SK-N-SH (cell line): ENCODE data around the gene IRAK3. TPM values are rescaled to one million over a fixed set of nuclear protein-coding genes. Genes with fewer than 3 reads are reported as not detected.

Experiments
- CTCF ChIA-PET: fragments of 300-600, 350-600 bp; formaldehyde crosslinking; extraction: SDS; loops from one replicate; lab custom pipeline; 2021; lab: Yijun Ruan, JAX
- POLR2A ChIA-PET: fragments of 350-600 bp; sonication (Branson Sonifier 250); formaldehyde crosslinking; extraction: SDS; loops from one replicate; lab custom pipeline; 2020; ENCODE audit warnings: antibody characterized with exemption, inconsistent platforms; lab: Yijun Ruan, JAX
- DNase-seq: peaks from one replicate; pipeline ENCODE4 v3.0.0; 2012
- H2AFZ ChIP-seq: fragments of 200-600 bp; sonication (generic); 2 replicates; pipeline ENCODE4 v1.8.1; 2016; ENCODE audit warnings: antibody characterized with exemption, mild to moderate bottlenecking, low read depth
- H3F3A ChIP-seq: fragments of 200-600 bp; sonication (generic); replicated peaks from 2 replicates; pipeline ENCODE3; 2016; ENCODE audit warnings: antibody characterized with exemption, mild to moderate bottlenecking; ENCODE audit not compliant: insufficient read depth
- H3K27ac ChIP-seq, 2 experiments: fragments of 200-500 bp in 1 of 2; fragments of 200-600 bp in 1 of 2; sonication (Bioruptor generic) in 1 of 2; sonication (generic), shearing (Covaris generic) in 1 of 2; 2 replicates each; pipeline versions ENCODE4 v1.5.1 to v1.6.1; 2014 to 2016; ENCODE audit warnings: low read depth in 2 of 2, inconsistent platforms in 1 of 2, low read length in 1 of 2, mild to moderate bottlenecking in 1 of 2, mixed read lengths in 1 of 2
- H3K27me3 ChIP-seq: fragments of 200-600 bp; sonication (generic), shearing (Covaris generic); 2 replicates; pipeline ENCODE4 v1.6.1; 2016; ENCODE audit warnings: mixed run types; ENCODE audit not compliant: insufficient read depth
- H3K36me3 ChIP-seq, 2 experiments: fragments of 200-500 bp in 1 of 2; fragments of 200-600 bp in 1 of 2; sonication (Bioruptor generic) in 1 of 2; sonication (generic) in 1 of 2; replicated peaks in 1 of 2; 2 replicates each; pipeline versions ENCODE3 to v1.5.1; 2014 to 2016; ENCODE audit warnings: low read length in 1 of 2, mild to moderate bottlenecking in 1 of 2; ENCODE audit not compliant: insufficient read depth in 2 of 2, control insufficient read depth in 1 of 2
- H3K4me1 ChIP-seq, 2 experiments: fragments of 200-500 bp in 1 of 2; fragments of 200-600 bp in 1 of 2; sonication (Bioruptor generic) in 1 of 2; sonication (generic), shearing (Covaris generic) in 1 of 2; 2 replicates each; pipeline versions ENCODE4 v1.5.1 to v1.6.1; 2014 to 2016; ENCODE audit warnings: low read depth in 1 of 2, low read length in 1 of 2, mixed run types in 1 of 2; ENCODE audit not compliant: insufficient read depth in 2 of 2, control insufficient read depth in 1 of 2
- H3K4me2 ChIP-seq: fragments of 200-600 bp; sonication (generic), shearing (Covaris generic); 2 replicates; pipeline ENCODE4 v1.6.1; 2017; ENCODE audit warnings: mixed run types
- H3K4me3 ChIP-seq, 2 experiments: fragments of 200-500 bp in 1 of 2; fragments of 200-600 bp in 1 of 2; sonication (Bioruptor generic) in 1 of 2; sonication (generic), shearing (Covaris generic) in 1 of 2; 2 replicates each; pipeline versions ENCODE4 v1.5.1 to v1.8.1; 2014 to 2016; ENCODE audit warnings: low read depth in 2 of 2, inconsistent platforms in 1 of 2, low read length in 1 of 2, mild to moderate bottlenecking in 1 of 2, mixed read lengths in 1 of 2, moderate library complexity in 1 of 2
- H3K79me2 ChIP-seq: fragments of 200-600 bp; sonication (generic); 2 replicates; pipeline ENCODE4 v1.8.1; 2017; ENCODE audit warnings: mild to moderate bottlenecking; ENCODE audit not compliant: insufficient read depth
- H3K9ac ChIP-seq: fragments of 200-600 bp; sonication (generic); 2 replicates; pipeline ENCODE4 v1.6.1; 2017; ENCODE audit warnings: mixed run types
- H3K9me2 ChIP-seq: fragments of 200-600 bp; sonication (generic); 2 replicates; pipeline ENCODE4 v1.6.1; 2017; ENCODE audit warnings: mixed run types
- H3K9me3 ChIP-seq: fragments of 200-600 bp; sonication (generic); 2 replicates; pipeline ENCODE4 v1.6.1; 2017; ENCODE audit warnings: mixed run types, mild to moderate bottlenecking, moderate library complexity
- H4K20me1 ChIP-seq: fragments of 200-600 bp; sonication (generic); 2 replicates; pipeline ENCODE4 v1.6.1; 2017; ENCODE audit warnings: mild to moderate bottlenecking, mixed run types; ENCODE audit not compliant: insufficient read depth
- CHD2 ChIP-seq: fragments of 150-350 bp; IDR thresholded peaks from 2 replicates; pipeline ENCODE4 v1.6.1; 2018; ENCODE audit warnings: low read length; ENCODE audit not compliant: partially characterized antibody
- ELF1 ChIP-seq: IDR thresholded peaks from 2 replicates; pipeline ENCODE4 v1.4.0; 2012
- FOXJ3 ChIP-seq: sonication (generic); formaldehyde crosslinking; IDR thresholded peaks from 2 replicates; pipeline ENCODE4 v1.5.1; 2020; ENCODE audit warnings: mild to moderate bottlenecking, missing genetic modification reagents
- FOXM1 ChIP-seq: IDR thresholded peaks from 2 replicates; pipeline ENCODE4 v1.4.0; 2012; ENCODE audit warnings: low read depth, mild to moderate bottlenecking
- GABPA ChIP-seq: IDR thresholded peaks from 2 replicates; pipeline ENCODE4 v1.4.0; 2012; ENCODE audit warnings: low read depth, mild to moderate bottlenecking
- MEF2A ChIP-seq: IDR thresholded peaks from 2 replicates; pipeline ENCODE4 v1.4.0; 2012; ENCODE audit warnings: low read depth, borderline replicate concordance
- NFIC ChIP-seq: IDR thresholded peaks from 2 replicates; pipeline ENCODE4 v1.4.0; 2012; ENCODE audit warnings: borderline replicate concordance
- NRF1 ChIP-seq: IDR thresholded peaks from 2 replicates; pipeline ENCODE4 v1.6.1; 2012; ENCODE audit warnings: low read depth, mild to moderate bottlenecking, low read length
- POLR2AphosphoS5 ChIP-seq: IDR thresholded peaks from 2 replicates; pipeline ENCODE4 v1.6.1; 2012; ENCODE audit warnings: low read depth, low read length
- RAD21 ChIP-seq: IDR thresholded peaks from 2 replicates; pipeline ENCODE4 v1.6.1; 2012; ENCODE audit warnings: mild to moderate bottlenecking, low read length
- RXRA ChIP-seq: IDR thresholded peaks from 2 replicates; pipeline ENCODE4 v1.4.0; 2012; ENCODE audit warnings: low read depth, mild to moderate bottlenecking, borderline replicate concordance
- SIN3A ChIP-seq: IDR thresholded peaks from 2 replicates; pipeline ENCODE4 v1.6.1; 2012; ENCODE audit warnings: low read depth, mild to moderate bottlenecking, low read length, moderate library complexity, borderline replicate concordance
- TCF12 ChIP-seq: IDR thresholded peaks from 2 replicates; pipeline ENCODE4 v1.4.0; 2012
- TEAD4 ChIP-seq: IDR thresholded peaks from 2 replicates; pipeline ENCODE4 v1.4.0; 2012; ENCODE audit warnings: mild to moderate bottlenecking, borderline replicate concordance; ENCODE audit not compliant: insufficient read depth
- YY1 ChIP-seq: IDR thresholded peaks from 2 replicates; pipeline ENCODE4 v1.4.0; 2012; ENCODE audit warnings: low read depth, mild to moderate bottlenecking
- WGBS: methylation state at CpG from one replicate; pipeline ENCODE4 v1.1.6; 2017; ENCODE audit warnings: low lambda C conversion rate; 5-methylcytosine and 5-hydroxymethylcytosine counted together
- polyA plus RNA-seq, 3 experiments: library from polyadenylated mRNA; depleted of rRNA; stranded (reverse); fragments of >200 nt; gene quantifications; 2 replicates each; pipeline ENCODE4 v1.2.3, GENCODE V29; 2012
- TF ChIP-seq, protein P1 (sequence below): fragments of 150-350 bp; IDR thresholded peaks from 2 replicates; pipeline ENCODE4 v1.6.1; 2017; ENCODE audit warnings: antibody characterized with exemption, low read length, low read depth, borderline replicate concordance
- TF ChIP-seq, protein P2 (sequence below): IDR thresholded peaks from 2 replicates; pipeline ENCODE4 v1.6.1; 2012; ENCODE audit warnings: mild to moderate bottlenecking, low read depth, low read length, moderate library complexity
- TF ChIP-seq, protein P3 (sequence below): IDR thresholded peaks from 2 replicates; pipeline ENCODE4; 2012
- TF ChIP-seq, protein P4 (sequence below): IDR thresholded peaks from 2 replicates; pipeline ENCODE4 v1.4.0; 2012; ENCODE audit warnings: low read depth

Gene IRAK3
- polyA plus RNA-seq, 1 of the 3 experiments (the other 2 are of a cell fraction): not detected

GRCh38 chr12:66176105-66176900, 12.7 kb upstream of the IRAK3 start:
- 3% methylated on average over 1 of the region's 1 CpG for WGBS
- no peak overlapping the region for H3K9ac ChIP-seq
- H3K36me3 ChIP-seq: no peaks in the 10 kb centered on the region
- H4K20me1 ChIP-seq: no peaks in the 10 kb centered on the region
- DNase-seq: no peak
- no peak overlapping the region for H3K4me3 ChIP-seq
- no peak overlapping the region for H3K4me2 ChIP-seq
- no peaks in the 10 kb centered on the region for H3F3A ChIP-seq
- H3K79me2 ChIP-seq: no peaks in the 10 kb centered on the region
- peaks cover 13% of the 10 kb centered on the region; the same call in 1 of the 2 replicates for H3K27me3 ChIP-seq
- no peaks in the 10 kb centered on the region for H3K9me2 ChIP-seq
- TF ChIP-seq, protein P1, sequence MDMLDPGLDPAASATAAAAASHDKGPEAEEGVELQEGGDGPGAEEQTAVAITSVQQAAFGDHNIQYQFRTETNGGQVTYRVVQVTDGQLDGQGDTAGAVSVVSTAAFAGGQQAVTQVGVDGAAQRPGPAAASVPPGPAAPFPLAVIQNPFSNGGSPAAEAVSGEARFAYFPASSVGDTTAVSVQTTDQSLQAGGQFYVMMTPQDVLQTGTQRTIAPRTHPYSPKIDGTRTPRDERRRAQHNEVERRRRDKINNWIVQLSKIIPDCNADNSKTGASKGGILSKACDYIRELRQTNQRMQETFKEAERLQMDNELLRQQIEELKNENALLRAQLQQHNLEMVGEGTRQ: no peak
- TF ChIP-seq POLR2AphosphoS5 (no peak), GABPA (no peak), ELF1 (no peak), NFIC (no peak), RAD21 (no peak), FOXJ3 (CRISPR knock-in tag) (no peak), YY1 (no peak), CHD2 (no peak), MEF2A (no peak), FOXM1 (no peak), NRF1 (no peak), SIN3A (no peak), TCF12 (no peak), RXRA (no peak), TEAD4 (no peak)
- TF ChIP-seq, protein P2, sequence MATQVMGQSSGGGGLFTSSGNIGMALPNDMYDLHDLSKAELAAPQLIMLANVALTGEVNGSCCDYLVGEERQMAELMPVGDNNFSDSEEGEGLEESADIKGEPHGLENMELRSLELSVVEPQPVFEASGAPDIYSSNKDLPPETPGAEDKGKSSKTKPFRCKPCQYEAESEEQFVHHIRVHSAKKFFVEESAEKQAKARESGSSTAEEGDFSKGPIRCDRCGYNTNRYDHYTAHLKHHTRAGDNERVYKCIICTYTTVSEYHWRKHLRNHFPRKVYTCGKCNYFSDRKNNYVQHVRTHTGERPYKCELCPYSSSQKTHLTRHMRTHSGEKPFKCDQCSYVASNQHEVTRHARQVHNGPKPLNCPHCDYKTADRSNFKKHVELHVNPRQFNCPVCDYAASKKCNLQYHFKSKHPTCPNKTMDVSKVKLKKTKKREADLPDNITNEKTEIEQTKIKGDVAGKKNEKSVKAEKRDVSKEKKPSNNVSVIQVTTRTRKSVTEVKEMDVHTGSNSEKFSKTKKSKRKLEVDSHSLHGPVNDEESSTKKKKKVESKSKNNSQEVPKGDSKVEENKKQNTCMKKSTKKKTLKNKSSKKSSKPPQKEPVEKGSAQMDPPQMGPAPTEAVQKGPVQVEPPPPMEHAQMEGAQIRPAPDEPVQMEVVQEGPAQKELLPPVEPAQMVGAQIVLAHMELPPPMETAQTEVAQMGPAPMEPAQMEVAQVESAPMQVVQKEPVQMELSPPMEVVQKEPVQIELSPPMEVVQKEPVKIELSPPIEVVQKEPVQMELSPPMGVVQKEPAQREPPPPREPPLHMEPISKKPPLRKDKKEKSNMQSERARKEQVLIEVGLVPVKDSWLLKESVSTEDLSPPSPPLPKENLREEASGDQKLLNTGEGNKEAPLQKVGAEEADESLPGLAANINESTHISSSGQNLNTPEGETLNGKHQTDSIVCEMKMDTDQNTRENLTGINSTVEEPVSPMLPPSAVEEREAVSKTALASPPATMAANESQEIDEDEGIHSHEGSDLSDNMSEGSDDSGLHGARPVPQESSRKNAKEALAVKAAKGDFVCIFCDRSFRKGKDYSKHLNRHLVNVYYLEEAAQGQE: no peak
- TF ChIP-seq, protein P3, sequence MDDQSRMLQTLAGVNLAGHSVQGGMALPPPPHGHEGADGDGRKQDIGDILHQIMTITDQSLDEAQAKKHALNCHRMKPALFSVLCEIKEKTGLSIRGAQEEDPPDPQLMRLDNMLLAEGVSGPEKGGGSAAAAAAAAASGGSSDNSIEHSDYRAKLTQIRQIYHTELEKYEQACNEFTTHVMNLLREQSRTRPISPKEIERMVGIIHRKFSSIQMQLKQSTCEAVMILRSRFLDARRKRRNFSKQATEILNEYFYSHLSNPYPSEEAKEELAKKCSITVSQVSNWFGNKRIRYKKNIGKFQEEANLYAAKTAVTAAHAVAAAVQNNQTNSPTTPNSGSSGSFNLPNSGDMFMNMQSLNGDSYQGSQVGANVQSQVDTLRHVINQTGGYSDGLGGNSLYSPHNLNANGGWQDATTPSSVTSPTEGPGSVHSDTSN: no peak
- TF ChIP-seq, protein P4, sequence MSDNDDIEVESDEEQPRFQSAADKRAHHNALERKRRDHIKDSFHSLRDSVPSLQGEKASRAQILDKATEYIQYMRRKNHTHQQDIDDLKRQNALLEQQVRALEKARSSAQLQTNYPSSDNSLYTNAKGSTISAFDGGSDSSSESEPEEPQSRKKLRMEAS: no peak
- H3K4me1 ChIP-seq: no peaks in the 10 kb centered on the region
- H3K9me3 ChIP-seq: no peaks in the 10 kb centered on the region
- ChIA-PET CTCF (interaction anchor here (0.6 kb wide), 1 partner anchor 127 kb away, joined by 4 read pairs; no protein-coding TSS in a partner anchor), POLR2A (no interaction called here)
- H3K27ac ChIP-seq: no peak overlapping the region
- no peak overlapping the region for H2AFZ ChIP-seq
